GM10248 (cell line): ENCODE results near the gene POU5F2.

Experiments
- CTCF ChIA-PET: fragments of 300-600 bp; sonication (Branson Sonifier 250); formaldehyde crosslinking; extraction: SDS; loops from one replicate; lab custom pipeline; 2021; ENCODE audit warnings: antibody characterized with exemption; lab: Yijun Ruan, JAX
- POLR2A ChIA-PET: fragments of 350-650 bp; sonication (Branson Sonifier 250); formaldehyde crosslinking; extraction: SDS; loops from one replicate; lab custom pipeline; 2020; ENCODE audit warnings: antibody characterized with exemption; lab: Yijun Ruan, JAX
- DNase-seq: peaks from one replicate; pipeline ENCODE4 v3.0.0; 2012; ENCODE audit errors: extremely low spot score
- CTCF ChIP-seq: IDR thresholded peaks from 2 replicates; pipeline ENCODE4 v1.5.1; 2012; ENCODE audit warnings: mild to moderate bottlenecking, low read depth; ENCODE audit errors: extremely low read depth, missing control alignments, control extremely low read depth

POU5F2 gene

DNA sequence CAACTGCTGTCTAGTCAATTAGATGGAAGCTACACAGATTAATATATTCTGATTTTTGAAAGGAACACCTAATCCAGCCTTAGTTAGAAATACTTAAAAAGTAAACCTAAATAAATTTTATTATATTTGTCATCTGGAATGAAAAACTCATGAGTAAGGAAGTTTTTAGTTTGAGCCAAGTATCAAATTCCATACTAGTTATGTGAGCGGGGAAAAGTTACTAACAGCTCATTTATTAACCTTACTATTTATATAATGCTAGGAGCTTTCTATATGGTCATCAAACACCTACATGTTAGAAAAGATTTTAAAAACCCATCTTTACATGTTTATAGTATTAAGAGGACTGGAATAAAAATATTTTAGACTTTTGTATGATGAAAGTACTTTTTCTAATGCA, 41.6 kb upstream of the POU5F2 start:
- POLR2A ChIA-PET = no interaction called here
- CTCF ChIA-PET = interaction anchor here (1.1 to 2.0 kb wide), 3 partner anchors 11 to 24 kb away, joined by 4 to 6 read pairs (median 4); no protein-coding TSS in a partner anchor
- TF ChIP-seq CTCF = no peak
- no peak for DNase-seq

GRCh38 chr5:93777620-93778019, 36.2 kb upstream of the POU5F2 start:
- no peak for TF ChIP-seq CTCF
- POLR2A ChIA-PET = no interaction called here
- no peak for DNase-seq
- CTCF ChIA-PET = interaction anchor here (3.8 kb wide), 1 partner anchor 23 kb away, joined by 12 read pairs; no protein-coding TSS in a partner anchor

DNA sequence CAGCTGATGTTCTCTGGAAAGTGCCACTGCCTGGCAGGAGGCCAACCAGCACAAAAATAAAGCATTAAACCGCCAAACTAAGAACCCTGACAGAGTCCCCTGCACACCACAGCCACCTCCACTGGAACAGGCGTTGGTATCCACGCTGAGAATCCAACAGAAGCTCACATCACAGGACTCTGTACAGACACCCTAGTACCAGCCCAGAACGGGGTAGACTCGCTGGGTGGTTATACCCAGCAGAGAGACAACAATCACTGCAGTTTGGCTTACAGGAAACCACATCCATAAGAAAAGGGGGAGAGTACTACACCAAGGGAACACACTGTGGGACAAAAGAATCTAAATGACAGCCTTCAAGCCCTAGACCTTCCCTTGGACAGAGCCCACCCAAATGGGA, 15.0 kb upstream of the POU5F2 start:
- no peak for TF ChIP-seq CTCF
- CTCF ChIA-PET = interaction anchor here (1.1 kb wide), 1 partner anchor 53 kb away, joined by 3 read pairs; no protein-coding TSS in a partner anchor
- POLR2A ChIA-PET = no interaction called here
- DNase-seq = no peak

- POLR2A ChIA-PET = no interaction called here
- no peak for DNase-seq
- CTCF ChIA-PET = interaction anchor here (1.1 kb wide), 1 partner anchor 52 kb away, joined by 3 read pairs; no protein-coding TSS in a partner anchor
- TF ChIP-seq CTCF = no peak
Measured at GRCh38 chr5:93755716-93756115, 14.3 kb upstream of the POU5F2 start.

GRCh38 chr5:93748875-93749397, 7.5 kb upstream of the POU5F2 start:
- TF ChIP-seq CTCF = no peak
- no peak for DNase-seq
- ChIA-PET CTCF (interaction anchor here (0.6 kb wide), 1 partner anchor 622 kb away, joined by 3 read pairs; no protein-coding TSS in a partner anchor), POLR2A (no interaction called here)

GRCh38 chr5:93746406-93747056, 5.1 kb upstream of the POU5F2 start:
- POLR2A ChIA-PET = no interaction called here
- no peak for DNase-seq
- CTCF ChIA-PET = interaction anchor here (1.6 kb wide), 1 partner anchor 55 kb away, joined by 5 read pairs; no protein-coding TSS in a partner anchor
- no peak for TF ChIP-seq CTCF
